ENCODE measurements around the gene PRR23E. TPM values are rescaled to one million over a fixed set of nuclear protein-coding genes. Genes with fewer than 3 reads are reported as not detected.

The PRR23E gene
- polyA plus RNA-seq, 4 donors = not detected

DNA sequence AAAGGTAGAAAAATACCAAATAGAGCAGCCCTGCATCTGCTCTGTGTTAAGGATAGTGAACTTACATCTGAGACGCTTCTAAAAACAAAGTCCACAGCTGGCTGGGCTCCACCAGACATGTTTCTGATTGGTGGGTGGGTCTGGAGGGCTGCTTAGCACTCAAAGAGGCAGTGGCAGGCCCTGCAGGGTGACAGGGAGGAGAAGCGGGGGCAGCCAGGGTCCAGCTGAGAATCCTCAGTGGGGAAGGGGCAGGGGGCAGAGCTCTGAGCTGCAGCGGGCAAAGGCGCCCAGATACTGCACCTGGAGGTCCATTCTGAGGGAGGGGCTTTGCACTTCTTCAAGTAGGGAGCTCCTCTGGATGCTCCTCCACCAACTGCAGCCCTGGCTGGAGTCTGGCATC is 28.1 kb downstream of the PRR23E start:
- peak in 2 of 4 donors; percentile 7 to 10 for DNase-seq (ENCODE audit: low read depth in 4 of 4, low spot score in 2 of 4)

DNA sequence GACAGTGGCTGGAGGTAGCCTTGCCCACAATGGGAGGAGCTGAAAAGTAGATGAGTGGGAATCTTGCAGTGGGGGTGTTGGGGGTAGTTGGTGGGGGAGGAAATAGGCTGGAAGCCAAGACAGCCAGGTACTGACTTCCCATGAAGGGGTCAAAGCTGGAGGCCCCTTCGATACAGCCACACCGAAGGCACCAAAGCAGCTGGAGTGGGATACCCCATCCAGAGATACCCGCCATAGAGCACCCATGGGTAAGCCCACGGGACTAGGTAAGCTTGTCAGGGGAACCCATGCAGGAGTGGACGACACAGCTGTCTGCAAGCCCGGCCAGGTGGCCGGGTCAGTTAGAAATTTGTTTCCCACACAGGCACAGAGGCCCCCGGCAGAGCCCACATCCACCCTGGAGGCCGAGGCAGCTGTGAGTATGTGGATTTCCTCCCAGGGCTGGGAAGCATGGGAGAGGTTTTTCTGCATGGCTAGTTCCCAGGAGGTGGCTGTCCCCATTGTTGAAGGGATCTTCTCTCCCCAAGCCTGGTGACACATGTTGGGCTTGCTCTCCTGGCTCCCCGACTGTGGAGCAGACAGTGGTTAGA is 28.6 kb downstream of the PRR23E start:
- DNase-seq (ENCODE audit: low read depth in 4 of 4, low spot score in 2 of 4) = no peak

DNA sequence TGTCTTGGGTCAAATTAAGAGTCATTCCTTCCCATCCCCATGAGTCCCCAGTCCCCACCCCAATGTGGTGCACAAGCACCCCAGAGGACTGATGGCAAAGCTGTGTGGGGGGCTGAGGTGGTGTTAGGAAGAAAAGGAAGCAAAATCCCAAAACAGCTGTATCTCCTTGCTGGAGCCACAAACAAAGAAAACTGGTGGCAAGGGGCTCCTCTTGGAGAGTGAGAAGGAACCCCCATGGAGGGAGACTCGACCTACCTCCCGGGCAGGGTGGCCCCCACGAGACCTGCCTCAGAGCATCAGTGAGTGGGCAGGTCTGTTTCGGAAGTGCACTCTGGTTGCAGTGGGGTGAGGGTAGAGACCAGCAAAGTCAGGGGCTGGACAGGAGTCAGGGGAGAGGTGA is 29.2 kb downstream of the PRR23E start:
- no peak for DNase-seq (ENCODE audit: low read depth in 4 of 4, low spot score in 2 of 4)

DNA sequence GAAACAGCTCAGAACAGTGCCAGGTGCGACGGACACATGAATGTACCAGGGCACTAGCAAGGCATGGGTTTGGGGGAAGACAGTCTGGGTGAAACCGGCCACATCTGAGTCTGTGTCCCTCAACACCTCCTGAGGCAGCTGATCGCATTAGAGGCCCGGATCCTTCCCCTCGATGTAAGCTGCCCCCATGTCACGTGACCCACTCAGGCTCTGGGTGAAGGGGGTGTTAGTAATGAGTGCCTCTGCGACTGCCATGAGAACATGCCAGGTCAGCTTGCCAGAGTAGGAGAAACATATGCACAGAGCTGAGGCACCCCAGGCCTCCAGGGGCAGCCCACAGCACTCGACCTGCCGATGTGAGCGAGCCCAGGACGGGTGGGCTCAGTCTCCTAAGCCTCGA is 29.7 kb downstream of the PRR23E start:
- DNase-seq (ENCODE audit: low read depth in 4 of 4, low spot score in 2 of 4) = no peak

DNA sequence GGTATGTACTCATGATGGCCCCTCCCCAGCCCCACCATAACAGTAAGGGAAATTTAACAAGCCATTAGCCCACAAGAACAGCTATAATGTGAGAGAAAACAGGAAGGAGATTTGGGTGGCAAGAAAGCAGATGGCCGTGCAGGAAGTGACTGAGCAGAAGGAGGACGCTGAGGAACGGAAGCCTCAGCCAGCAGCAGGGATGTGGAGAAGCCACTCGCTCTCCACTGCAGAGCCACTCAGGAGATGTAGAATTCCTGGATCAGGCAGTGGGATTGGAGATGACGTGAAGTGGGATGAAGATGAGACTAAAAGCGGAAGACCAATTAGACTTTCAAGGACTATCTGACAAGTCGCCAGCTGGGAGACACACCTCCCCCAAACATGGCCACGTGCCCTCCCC is 31.2 kb downstream of the PRR23E start:
- DNase-seq (ENCODE audit: low read depth in 4 of 4, low spot score in 2 of 4) = no peak

DNA sequence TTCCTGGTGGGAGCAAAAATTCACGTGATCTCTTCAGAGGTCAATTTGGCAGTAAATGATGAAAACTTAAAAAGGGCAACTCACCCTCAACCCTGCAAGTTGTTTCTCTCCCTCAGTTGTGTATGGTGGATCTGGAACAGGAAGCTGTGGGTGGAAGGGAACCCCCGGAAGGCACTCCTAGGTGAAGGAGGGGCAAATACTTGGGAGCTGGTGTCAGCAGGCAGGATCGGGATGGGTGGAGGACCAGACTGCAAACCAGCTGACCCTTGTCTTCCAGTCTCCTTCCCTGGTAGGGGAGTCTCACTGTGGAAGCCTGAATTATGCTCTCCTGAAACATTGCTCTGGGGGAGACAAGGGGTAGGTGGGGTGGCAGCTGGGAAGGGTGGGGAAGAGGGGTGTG is 33.5 kb downstream of the PRR23E start:
- DNase-seq (ENCODE audit: low read depth in 4 of 4, low spot score in 2 of 4) = no peak

DNA sequence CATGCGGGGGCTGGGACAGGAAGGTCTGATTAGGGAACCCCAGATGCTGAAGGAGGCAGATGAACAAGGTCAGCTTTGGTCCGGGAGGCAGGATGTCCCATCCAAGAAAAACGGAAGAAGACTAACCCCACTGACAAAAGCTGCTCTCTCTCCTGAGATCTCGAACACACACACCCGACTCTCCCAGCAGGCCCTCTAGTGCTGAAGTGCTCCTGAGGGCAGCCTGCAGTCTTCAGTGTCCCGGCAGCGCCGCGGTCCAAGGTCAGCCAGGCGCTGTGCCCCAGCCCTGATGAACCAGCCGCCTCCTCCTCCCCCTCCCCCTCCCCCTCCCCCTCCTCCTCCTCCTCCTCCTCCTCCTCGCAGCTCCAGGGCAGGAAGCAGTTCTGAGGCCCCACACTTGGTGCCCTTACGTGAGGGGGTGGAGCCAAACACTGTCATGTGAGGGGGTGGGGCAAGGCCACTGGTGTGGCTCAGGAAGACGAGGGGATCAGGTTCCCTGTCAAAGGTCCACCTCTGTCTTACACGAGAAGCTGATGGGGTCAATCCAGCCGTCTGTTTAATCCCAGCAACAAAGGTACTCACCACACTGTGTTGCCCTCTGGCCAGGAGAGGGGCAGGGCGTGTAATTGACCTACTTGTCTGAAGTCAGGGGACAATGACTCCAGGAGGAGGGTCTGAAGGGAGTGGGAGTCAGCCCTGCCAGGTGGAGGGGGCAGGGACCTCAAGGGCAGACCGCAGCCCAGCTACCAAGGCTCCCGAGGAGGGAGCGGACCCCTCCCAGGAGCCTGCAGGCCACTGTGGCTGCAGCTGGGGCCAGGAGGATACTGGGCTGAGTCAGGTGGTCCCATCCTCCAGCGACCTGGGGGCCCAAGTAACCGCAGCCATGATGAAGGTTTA is 34.3 kb downstream of the PRR23E start:
- no peak for DNase-seq (ENCODE audit: low read depth in 4 of 4, low spot score in 2 of 4)

DNA sequence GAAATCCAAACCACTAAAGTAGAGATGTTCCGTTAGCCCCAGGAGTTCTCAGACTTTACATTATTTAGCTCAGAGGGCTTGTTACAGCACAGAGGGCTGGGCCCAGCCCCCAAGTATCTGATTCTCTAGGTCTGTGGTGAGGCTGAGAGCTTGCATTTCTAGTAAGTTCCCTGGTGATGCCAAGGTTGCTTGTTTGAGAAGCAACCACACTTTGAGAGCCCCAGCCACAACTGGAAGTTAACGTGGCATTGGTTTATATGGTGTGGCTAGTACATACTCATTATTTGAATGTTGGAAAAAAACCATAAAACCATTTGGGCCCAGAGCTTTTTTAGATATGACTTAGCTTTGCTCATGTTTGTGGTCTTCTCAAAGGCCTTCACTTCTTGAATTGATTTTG is 35.9 kb downstream of the PRR23E start:
- no peak for DNase-seq (ENCODE audit: low read depth in 4 of 4, low spot score in 2 of 4)

DNA sequence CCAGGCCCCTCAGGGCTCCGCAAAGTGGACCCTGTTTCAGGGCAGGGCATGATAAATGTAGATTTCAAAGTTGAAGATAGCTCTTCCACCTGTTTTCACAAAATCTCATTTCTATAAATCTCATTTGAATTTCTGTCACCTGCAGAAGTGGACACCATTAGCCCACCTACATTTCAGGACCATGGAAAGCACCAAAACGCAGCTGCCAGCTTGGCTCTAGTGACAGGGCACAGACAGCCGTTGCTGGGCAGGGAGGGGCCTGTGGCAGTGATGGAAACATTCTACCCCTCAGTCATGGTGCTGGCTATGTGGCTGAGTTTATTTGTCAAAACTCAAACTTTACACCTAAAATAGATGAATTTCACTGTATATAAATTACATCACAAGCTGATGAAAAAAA is 40.4 kb downstream of the PRR23E start:
- peak in 3 of 4 donors; percentile 28 to 50 (median 34) for DNase-seq (ENCODE audit: low read depth in 4 of 4, low spot score in 2 of 4)

DNA sequence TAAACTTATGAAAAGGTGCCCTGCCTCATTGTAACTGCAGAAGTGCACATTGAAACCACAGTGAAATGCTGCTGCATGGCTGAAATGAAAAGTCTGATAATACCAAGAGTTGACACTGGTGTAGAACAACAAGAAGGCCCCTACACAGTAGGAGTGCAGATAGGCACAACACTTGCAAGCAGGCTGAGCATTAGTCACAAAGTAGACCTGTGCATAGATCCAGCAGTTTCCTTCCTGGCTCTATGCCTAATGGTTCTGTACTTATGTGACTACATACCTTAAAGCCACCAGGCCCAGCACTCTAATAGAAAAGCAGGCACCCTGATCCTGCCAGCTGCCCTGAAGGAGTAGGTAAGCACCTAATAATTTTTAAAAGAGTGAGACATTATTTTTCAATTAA is 41.8 kb downstream of the PRR23E start:
- DNase-seq (ENCODE audit: low read depth in 4 of 4, low spot score in 2 of 4) = no peak

DNA sequence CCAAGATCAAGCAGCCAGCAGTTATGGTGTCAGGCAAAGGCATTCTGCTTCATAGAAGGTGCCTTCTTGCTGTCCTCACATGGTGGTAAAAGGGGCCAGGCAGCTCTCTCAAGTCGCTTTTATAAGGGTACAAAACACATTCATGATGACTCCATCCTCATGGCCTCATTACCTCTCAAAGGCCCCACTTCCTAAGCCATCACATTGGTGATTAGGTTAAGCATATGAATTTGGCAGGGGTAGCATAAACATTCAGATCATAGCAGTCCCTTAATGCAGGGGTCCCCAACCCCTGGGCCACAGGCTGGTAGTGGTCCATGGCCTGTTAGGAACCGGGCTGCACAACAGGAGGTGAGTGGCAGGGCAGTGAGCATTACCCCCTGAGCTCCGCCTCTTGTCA is 42.8 kb downstream of the PRR23E start:
- DNase-seq (ENCODE audit: low read depth in 4 of 4, low spot score in 2 of 4) = no peak

DNA sequence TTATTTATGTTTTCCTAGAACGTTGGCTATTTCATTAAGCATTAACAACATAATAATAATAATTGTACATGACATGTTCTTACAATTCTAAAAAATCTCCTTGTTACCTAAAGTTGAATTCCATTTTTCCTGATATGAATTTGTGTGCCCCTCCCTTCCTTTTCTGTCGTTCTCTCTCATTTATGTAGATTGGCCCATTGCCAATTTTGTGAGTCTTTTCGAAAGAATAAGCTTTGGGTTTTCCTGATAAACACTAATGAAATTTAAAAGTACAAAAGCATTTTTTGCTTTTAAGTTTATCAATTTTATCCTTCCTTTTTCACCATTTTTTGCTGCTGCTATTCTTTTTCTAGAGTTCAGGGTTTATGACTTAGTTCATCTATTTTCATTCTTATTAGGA is 44.9 kb downstream of the PRR23E start:
- DNase-seq (ENCODE audit: low read depth in 4 of 4, low spot score in 2 of 4) = no peak

DNA sequence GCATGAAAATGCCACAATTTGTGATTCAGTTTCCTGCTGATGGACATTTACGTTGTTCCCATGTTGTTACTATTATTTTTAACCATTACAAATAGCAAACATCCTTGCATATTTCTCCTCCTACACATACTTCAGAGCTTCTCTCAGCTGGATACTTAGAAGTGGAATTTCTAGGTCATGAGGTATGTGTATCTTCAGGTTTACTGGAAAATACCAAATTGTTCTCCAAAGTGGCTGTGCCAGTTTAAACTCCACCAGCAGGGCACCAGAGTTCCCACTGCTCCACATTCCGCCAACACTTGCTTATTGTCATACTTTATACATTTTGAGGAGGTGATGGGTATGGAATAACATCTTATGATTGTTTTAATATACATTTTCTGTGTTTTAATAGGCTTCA is 45.7 kb downstream of the PRR23E start:
- DNase-seq (ENCODE audit: low read depth in 4 of 4, low spot score in 2 of 4) = no peak

DNA sequence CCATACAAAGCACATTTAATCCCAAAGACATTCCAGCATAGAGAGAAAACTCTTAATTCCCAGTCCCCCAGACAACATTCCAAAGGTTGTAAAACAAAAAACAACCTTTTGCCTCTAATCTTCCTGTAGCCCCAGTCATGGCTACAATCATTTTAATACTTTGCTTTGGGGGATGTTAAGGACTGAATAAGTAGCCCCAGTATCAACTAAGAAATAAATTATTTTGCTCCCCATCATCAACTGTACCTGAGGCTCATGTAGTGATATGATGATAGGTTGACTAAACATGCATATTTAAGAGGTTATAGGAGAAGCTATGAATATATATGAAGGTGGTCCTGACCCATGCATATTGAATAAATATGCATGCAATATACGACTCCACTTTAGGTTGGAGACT is 54.4 kb downstream of the PRR23E start:
- DNase-seq (ENCODE audit: low read depth in 4 of 4, low spot score in 2 of 4) = no peak

Other genes starting within 250 kb of the PRR23E start
- gene PLXNA1, start 210.0 kb upstream of the PRR23E start, polyA plus RNA-seq (ENCODE audit: insufficient read length in 4 of 4) = 10 to 100 TPM; 26.1 to 38.8 (median 28.5) TPM
- not detected for gene PRR20G, start 94.9 kb downstream of the PRR23E start, polyA plus RNA-seq (ENCODE audit: insufficient read length in 4 of 4)